ENCODE measurements around the gene GSTA4.

GSTA4 gene

GRCh38 chr6:52995089-52995912 is at the start of gene GSTA4:
Gene GSTA4, minus strand, starts transcription at chr6:52995284. Its CDS starts 1,041 bp downstream, at chr6:52994243.
- DNase-seq: peak; percentile 83

- no peak for DNase-seq
Observed at GRCh38 chr6:53044572-53044971, 49.5 kb upstream of the GSTA4 start.

- DNase-seq: no peak
Observed at GRCh38 chr6:53044071-53044470, 49.0 kb upstream of the GSTA4 start.

- DNase-seq: no peak
Observed at GRCh38 chr6:53043581-53043980, 48.5 kb upstream of the GSTA4 start.

GRCh38 chr6:53042112-53042511 is 47.0 kb upstream of the GSTA4 start:
- DNase-seq: no peak

- no peak for DNase-seq
Observed at GRCh38 chr6:53041356-53041755, 46.3 kb upstream of the GSTA4 start.

- DNase-seq: no peak
Observed at GRCh38 chr6:53038596-53038995, 43.5 kb upstream of the GSTA4 start.

GRCh38 chr6:53038141-53038540 is 43.1 kb upstream of the GSTA4 start:
- DNase-seq: no peak

GRCh38 chr6:53035549-53036213 is 40.6 kb upstream of the GSTA4 start:
- no peak for DNase-seq

- no peak for DNase-seq
Observed at GRCh38 chr6:53033764-53034163, 38.7 kb upstream of the GSTA4 start.

- no peak for DNase-seq
Observed at GRCh38 chr6:53032849-53033248, 37.8 kb upstream of the GSTA4 start.

GRCh38 chr6:53031281-53031680 is 36.2 kb upstream of the GSTA4 start:
- no peak for DNase-seq

GRCh38 chr6:53029761-53030160 is 34.7 kb upstream of the GSTA4 start:
- no peak for DNase-seq

- DNase-seq: no peak
Observed at GRCh38 chr6:53029257-53029656, 34.2 kb upstream of the GSTA4 start.

- DNase-seq: no peak
Observed at GRCh38 chr6:53028467-53028866, 33.4 kb upstream of the GSTA4 start.

GRCh38 chr6:53027131-53027718 is 32.1 kb upstream of the GSTA4 start:
- DNase-seq: no peak

- no peak for DNase-seq
Observed at GRCh38 chr6:53026526-53026925, 31.4 kb upstream of the GSTA4 start.

- no peak for DNase-seq
Observed at GRCh38 chr6:53023323-53023722, 28.2 kb upstream of the GSTA4 start.

- no peak for DNase-seq
Observed at GRCh38 chr6:53020005-53020744, 25.1 kb upstream of the GSTA4 start.

- no peak for DNase-seq
Observed at GRCh38 chr6:53018446-53018845, 23.4 kb upstream of the GSTA4 start.

GRCh38 chr6:53015486-53015885 is 20.4 kb upstream of the GSTA4 start:
- no peak for DNase-seq

- DNase-seq: no peak
Observed at GRCh38 chr6:53014744-53015143, 19.7 kb upstream of the GSTA4 start.

- no peak for DNase-seq
Observed at GRCh38 chr6:53014063-53014462, 19.0 kb upstream of the GSTA4 start.
